Measurements from ENCODE around the gene PITPNM1. TPM values are rescaled to one million over a fixed set of nuclear protein-coding genes. Genes with fewer than 3 reads are reported as not detected.

PITPNM1 gene
- total and polyA plus RNA-seq, 9 donors: 4.9 to 11.6 (median 8.4) TPM

GRCh38 chr11:67452141-67452952 lies 52.8 kb downstream of the PITPNM1 start, which contains the start of gene GPR152:
Gene GPR152 (minus strand): TSS chr11:67452729. CDS start chr11:67452724, 5 bp downstream.
- peaks cover 4% of the 10 kb centered on the region for H3K27me3 ChIP-seq (ENCODE audit: control insufficient read depth, insufficient read depth, low read length)
- H3K9me3 ChIP-seq (replicated peaks; ENCODE audit: control insufficient read depth, low read depth, low read length): no peaks in the 10 kb centered on the region
- no peak for DNase-seq
- no peaks in the 10 kb centered on the region for H3K36me3 ChIP-seq (ENCODE audit: control insufficient read depth, insufficient read depth, low read length)
- no peak within 1 kb of the TSS for H3K4me3 ChIP-seq (ENCODE audit: low read length)
- no peak within 1 kb of the TSS for H3K27ac ChIP-seq (ENCODE audit: low read length)
- peaks cover 9% of the 10 kb centered on the region for H3K4me1 ChIP-seq (ENCODE audit: control insufficient read depth, insufficient read depth, low read length)
- 76% methylated on average over 28 of the region's 33 CpGs for WGBS (ENCODE audit: insufficient coverage)

DNA sequence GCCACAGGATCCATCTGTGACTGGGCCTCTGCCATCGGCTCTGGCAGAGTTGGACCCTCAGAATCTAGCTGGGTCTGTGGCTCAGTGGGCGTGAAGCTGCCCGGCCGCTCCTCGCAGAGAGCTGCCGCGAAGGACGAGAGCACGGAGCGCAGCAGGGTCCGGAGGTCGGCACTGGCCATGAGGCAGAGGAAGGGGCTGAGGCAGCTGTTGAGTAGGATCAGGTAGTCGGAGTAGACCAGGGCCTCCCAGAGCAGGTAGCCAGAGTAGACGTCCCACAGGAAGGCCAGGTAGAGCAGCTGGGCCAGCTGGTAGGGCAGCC lies 53.5 kb downstream of the PITPNM1 start:
- H3K4me3 ChIP-seq (ENCODE audit: low read length): no peak overlapping the region

DNA sequence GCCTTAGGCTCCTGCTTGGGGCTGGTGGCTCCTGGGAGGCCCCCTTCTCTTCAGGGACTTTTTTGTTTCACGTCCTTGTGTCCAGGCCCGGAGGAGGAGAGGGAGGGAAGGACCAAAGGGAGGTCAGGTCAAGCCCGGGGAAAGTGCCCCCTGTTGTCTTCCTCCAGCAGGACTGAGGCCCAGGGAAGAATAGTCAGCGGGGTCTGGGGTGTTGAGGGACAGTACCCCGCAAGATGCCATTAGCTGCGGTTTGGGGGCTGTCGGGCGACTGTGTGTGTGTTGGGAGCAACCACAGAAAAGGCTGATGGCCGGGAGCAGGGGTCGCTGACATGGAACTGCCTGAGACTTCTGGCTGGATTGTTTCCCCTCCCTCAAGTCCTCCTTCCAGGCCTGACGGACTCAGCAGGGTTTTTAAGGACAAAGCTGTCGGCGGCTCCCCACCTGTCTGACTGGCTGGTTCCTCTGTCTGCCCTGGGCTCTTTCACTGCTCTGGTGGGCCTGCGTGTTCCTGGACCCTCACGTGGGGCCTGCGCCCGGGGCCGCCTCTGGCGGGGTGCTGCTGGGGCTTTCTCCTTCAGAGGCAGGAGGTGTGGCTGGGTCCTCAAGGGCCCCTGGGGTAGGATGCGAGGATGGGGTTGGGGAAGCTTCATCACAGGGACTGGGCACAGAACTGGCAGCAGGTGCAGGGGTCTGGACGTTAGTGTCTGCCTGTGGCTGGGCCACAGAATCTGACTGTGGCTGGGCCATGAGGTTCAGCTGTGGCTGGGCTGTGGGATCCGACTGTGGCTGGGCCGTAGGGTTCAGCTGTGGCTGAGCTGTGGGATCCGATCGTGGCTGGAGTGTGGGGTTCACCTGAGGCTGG lies 54.1 kb downstream of the PITPNM1 start:
- peaks cover 9% of the 10 kb centered on the region for H3K4me1 ChIP-seq (ENCODE audit: control insufficient read depth, insufficient read depth, low read length)
- H3K9me3 ChIP-seq (replicated peaks; ENCODE audit: control insufficient read depth, low read depth, low read length): no peaks in the 10 kb centered on the region
- H3K27me3 ChIP-seq (ENCODE audit: control insufficient read depth, insufficient read depth, low read length): peaks cover 2% of the 10 kb centered on the region
- H3K27ac ChIP-seq (ENCODE audit: low read length): no peak overlapping the region
- no peak overlapping the region for H3K4me3 ChIP-seq (ENCODE audit: low read length)
- no peaks in the 10 kb centered on the region for H3K36me3 ChIP-seq (ENCODE audit: control insufficient read depth, insufficient read depth, low read length)
- 82% methylated on average over 17 of the region's 25 CpGs for WGBS (ENCODE audit: insufficient coverage)
- no peak for DNase-seq

More for the DNA sequence above, 53.5 kb downstream of the PITPNM1 start:
- Histone ChIP-seq H3K9me3 (replicated peaks; ENCODE audit: control insufficient read depth, low read depth, low read length) (no peaks in the 10 kb centered on the region), H3K27me3 (ENCODE audit: control insufficient read depth, insufficient read depth, low read length) (peaks cover 4% of the 10 kb centered on the region), H3K4me1 (ENCODE audit: control insufficient read depth, insufficient read depth, low read length) (peaks cover 9% of the 10 kb centered on the region), H3K27ac (ENCODE audit: low read length) (no peak overlapping the region), H3K36me3 (ENCODE audit: control insufficient read depth, insufficient read depth, low read length) (no peaks in the 10 kb centered on the region)
- no peak for DNase-seq
- WGBS (ENCODE audit: insufficient coverage): 86% methylated on average over 14 of the region's 14 CpGs

GRCh38 chr11:67449116-67449844 lies 55.9 kb downstream of the PITPNM1 start:
- Histone ChIP-seq H3K27me3 (ENCODE audit: control insufficient read depth, insufficient read depth, low read length) (no peaks in the 10 kb centered on the region), H3K27ac (ENCODE audit: low read length) (no peak overlapping the region), H3K4me1 (ENCODE audit: control insufficient read depth, insufficient read depth, low read length) (peaks cover 12% of the 10 kb centered on the region), H3K36me3 (ENCODE audit: control insufficient read depth, insufficient read depth, low read length) (no peaks in the 10 kb centered on the region), H3K9me3 (replicated peaks; ENCODE audit: control insufficient read depth, low read depth, low read length) (no peaks in the 10 kb centered on the region), H3K4me3 (ENCODE audit: low read length) (no peak overlapping the region)
- WGBS (ENCODE audit: insufficient coverage): 64% methylated on average over 5 of the region's 9 CpGs
- DNase-seq: no peak

- Histone ChIP-seq H3K4me3 (ENCODE audit: low read length) (no peak overlapping the region), H3K27me3 (ENCODE audit: control insufficient read depth, insufficient read depth, low read length) (no peaks in the 10 kb centered on the region), H3K4me1 (ENCODE audit: control insufficient read depth, insufficient read depth, low read length) (peaks cover 12% of the 10 kb centered on the region), H3K27ac (ENCODE audit: low read length) (no peak overlapping the region), H3K9me3 (replicated peaks; ENCODE audit: control insufficient read depth, low read depth, low read length) (no peaks in the 10 kb centered on the region), H3K36me3 (ENCODE audit: control insufficient read depth, insufficient read depth, low read length) (no peaks in the 10 kb centered on the region)
- WGBS (ENCODE audit: insufficient coverage): 90% methylated on average over 7 of the region's 7 CpGs
- DNase-seq: no peak
Measured at GRCh38 chr11:67448220-67448609, 56.9 kb downstream of the PITPNM1 start.

GRCh38 chr11:67445515-67445914 lies 59.6 kb downstream of the PITPNM1 start:
- no peak for DNase-seq
- Histone ChIP-seq H3K4me1 (ENCODE audit: control insufficient read depth, insufficient read depth, low read length) (peaks cover 13% of the 10 kb centered on the region), H3K36me3 (ENCODE audit: control insufficient read depth, insufficient read depth, low read length) (peaks cover 13% of the 10 kb centered on the region), H3K27ac (ENCODE audit: low read length) (no peak overlapping the region), H3K4me3 (ENCODE audit: low read length) (no peak overlapping the region), H3K27me3 (ENCODE audit: control insufficient read depth, insufficient read depth, low read length) (no peaks in the 10 kb centered on the region), H3K9me3 (replicated peaks; ENCODE audit: control insufficient read depth, low read depth, low read length) (no peaks in the 10 kb centered on the region)
- WGBS (ENCODE audit: insufficient coverage): 90% methylated on average over 3 of the region's 5 CpGs

GRCh38 chr11:67442504-67443404 lies 62.4 kb downstream of the PITPNM1 start:
- Histone ChIP-seq H3K4me1 (ENCODE audit: control insufficient read depth, insufficient read depth, low read length) (peaks cover 24% of the 10 kb centered on the region), H3K4me3 (ENCODE audit: low read length) (peak overlapping the region; percentile 74), H3K27me3 (ENCODE audit: control insufficient read depth, insufficient read depth, low read length) (no peaks in the 10 kb centered on the region), H3K27ac (ENCODE audit: low read length) (peak overlapping the region; percentile 86), H3K9me3 (replicated peaks; ENCODE audit: control insufficient read depth, low read depth, low read length) (no peaks in the 10 kb centered on the region), H3K36me3 (ENCODE audit: control insufficient read depth, insufficient read depth, low read length) (peaks cover 35% of the 10 kb centered on the region)
- WGBS (ENCODE audit: insufficient coverage): 30% methylated on average over 34 of the region's 45 CpGs
- no peak for DNase-seq

Measured in muscle of leg (tissue), 11 donors.